ENCODE results near the gene SORL1-AS1.
A peak's percentile ranks its signal among the peaks of the same experiment; 100 is the strongest.

SORL1-AS1 gene

GRCh38 chr11:121448431-121448941, 4.3 kb downstream of the SORL1-AS1 start (continued):
- TF ChIP-seq, protein P1, sequence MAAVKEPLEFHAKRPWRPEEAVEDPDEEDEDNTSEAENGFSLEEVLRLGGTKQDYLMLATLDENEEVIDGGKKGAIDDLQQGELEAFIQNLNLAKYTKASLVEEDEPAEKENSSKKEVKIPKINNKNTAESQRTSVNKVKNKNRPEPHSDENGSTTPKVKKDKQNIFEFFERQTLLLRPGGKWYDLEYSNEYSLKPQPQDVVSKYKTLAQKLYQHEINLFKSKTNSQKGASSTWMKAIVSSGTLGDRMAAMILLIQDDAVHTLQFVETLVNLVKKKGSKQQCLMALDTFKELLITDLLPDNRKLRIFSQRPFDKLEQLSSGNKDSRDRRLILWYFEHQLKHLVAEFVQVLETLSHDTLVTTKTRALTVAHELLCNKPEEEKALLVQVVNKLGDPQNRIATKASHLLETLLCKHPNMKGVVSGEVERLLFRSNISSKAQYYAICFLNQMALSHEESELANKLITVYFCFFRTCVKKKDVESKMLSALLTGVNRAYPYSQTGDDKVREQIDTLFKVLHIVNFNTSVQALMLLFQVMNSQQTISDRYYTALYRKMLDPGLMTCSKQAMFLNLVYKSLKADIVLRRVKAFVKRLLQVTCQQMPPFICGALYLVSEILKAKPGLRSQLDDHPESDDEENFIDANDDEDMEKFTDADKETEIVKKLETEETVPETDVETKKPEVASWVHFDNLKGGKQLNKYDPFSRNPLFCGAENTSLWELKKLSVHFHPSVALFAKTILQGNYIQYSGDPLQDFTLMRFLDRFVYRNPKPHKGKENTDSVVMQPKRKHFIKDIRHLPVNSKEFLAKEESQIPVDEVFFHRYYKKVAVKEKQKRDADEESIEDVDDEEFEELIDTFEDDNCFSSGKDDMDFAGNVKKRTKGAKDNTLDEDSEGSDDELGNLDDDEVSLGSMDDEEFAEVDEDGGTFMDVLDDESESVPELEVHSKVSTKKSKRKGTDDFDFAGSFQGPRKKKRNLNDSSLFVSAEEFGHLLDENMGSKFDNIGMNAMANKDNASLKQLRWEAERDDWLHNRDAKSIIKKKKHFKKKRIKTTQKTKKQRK (IDR thresholded peaks at IDR 0.05; ENCODE audit: low read depth, low read length): no peak
- TF ChIP-seq DPF2 (IDR thresholded peaks at IDR 0.05) (peak; percentile 65; the same call in 1 of the 2 replicates), TBL1XR1 (IDR thresholded peaks at IDR 0.05; ENCODE audit: low read depth, low read length) (0 out of 2 replicates have a peak, but pooled peaks have one; percentile 42), ZNF274 (IDR thresholded peaks at IDR 0.05; ENCODE audit: insufficient read depth, insufficient read length) (no peak), STAT3 (IDR thresholded peaks at IDR 0.05; ENCODE audit: low read depth, low read length) (no peak), IRF4 (IDR thresholded peaks at IDR 0.05; ENCODE audit: low read depth, low read length) (no peak), CBX3 (IDR thresholded peaks at IDR 0.05; ENCODE audit: borderline replicate concordance, low read depth) (no peak), E2F8 (IDR thresholded peaks at IDR 0.05; ENCODE audit: low read depth, partially characterized antibody) (no peak), EGR1 (IDR thresholded peaks at IDR 0.05; ENCODE audit: borderline replicate concordance in 1 of 2, low read depth in 2 of 2, low read length in 2 of 2) (no peak), GATAD2B (conservative IDR thresholded peaks at IDR 0.05; ENCODE audit: low read depth) (peak; percentile 44; the same call in 1 of the 2 replicates), SREBF1 (IDR thresholded peaks at IDR 0.05; ENCODE audit: low read length) (no peak), JUNB (IDR thresholded peaks at IDR 0.05) (peak; percentile 38; the same call in 1 of the 2 replicates)
- TF ChIP-seq, protein P2, sequence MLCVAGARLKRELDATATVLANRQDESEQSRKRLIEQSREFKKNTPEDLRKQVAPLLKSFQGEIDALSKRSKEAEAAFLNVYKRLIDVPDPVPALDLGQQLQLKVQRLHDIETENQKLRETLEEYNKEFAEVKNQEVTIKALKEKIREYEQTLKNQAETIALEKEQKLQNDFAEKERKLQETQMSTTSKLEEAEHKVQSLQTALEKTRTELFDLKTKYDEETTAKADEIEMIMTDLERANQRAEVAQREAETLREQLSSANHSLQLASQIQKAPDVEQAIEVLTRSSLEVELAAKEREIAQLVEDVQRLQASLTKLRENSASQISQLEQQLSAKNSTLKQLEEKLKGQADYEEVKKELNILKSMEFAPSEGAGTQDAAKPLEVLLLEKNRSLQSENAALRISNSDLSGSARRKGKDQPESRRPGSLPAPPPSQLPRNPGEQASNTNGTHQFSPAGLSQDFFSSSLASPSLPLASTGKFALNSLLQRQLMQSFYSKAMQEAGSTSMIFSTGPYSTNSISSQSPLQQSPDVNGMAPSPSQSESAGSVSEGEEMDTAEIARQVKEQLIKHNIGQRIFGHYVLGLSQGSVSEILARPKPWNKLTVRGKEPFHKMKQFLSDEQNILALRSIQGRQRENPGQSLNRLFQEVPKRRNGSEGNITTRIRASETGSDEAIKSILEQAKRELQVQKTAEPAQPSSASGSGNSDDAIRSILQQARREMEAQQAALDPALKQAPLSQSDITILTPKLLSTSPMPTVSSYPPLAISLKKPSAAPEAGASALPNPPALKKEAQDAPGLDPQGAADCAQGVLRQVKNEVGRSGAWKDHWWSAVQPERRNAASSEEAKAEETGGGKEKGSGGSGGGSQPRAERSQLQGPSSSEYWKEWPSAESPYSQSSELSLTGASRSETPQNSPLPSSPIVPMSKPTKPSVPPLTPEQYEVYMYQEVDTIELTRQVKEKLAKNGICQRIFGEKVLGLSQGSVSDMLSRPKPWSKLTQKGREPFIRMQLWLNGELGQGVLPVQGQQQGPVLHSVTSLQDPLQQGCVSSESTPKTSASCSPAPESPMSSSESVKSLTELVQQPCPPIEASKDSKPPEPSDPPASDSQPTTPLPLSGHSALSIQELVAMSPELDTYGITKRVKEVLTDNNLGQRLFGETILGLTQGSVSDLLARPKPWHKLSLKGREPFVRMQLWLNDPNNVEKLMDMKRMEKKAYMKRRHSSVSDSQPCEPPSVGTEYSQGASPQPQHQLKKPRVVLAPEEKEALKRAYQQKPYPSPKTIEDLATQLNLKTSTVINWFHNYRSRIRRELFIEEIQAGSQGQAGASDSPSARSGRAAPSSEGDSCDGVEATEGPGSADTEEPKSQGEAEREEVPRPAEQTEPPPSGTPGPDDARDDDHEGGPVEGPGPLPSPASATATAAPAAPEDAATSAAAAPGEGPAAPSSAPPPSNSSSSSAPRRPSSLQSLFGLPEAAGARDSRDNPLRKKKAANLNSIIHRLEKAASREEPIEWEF (IDR thresholded peaks at IDR 0.05; ENCODE audit: insufficient replicate concordance, low read depth, low read length): no peak
